Thyroid gland (tissue), 4 donors: ENCODE measurements around the gene SLC6A19.

ENCODE experiments used
- CTCF ChIP-seq, 6 experiments: fragments of 200-600 bp in 3 of 6; fragments of 450-650 bp in 3 of 6; sonication (generic) in 3 of 6; IDR thresholded peaks; one replicate each; pipeline ENCODE4 v1.5.1; 2016 to 2019; ENCODE audit warnings: antibody characterized with exemption in 6 of 6, mild to moderate bottlenecking in 2 of 6, inconsistent platforms in 1 of 6, moderate library complexity in 1 of 6
- POLR2A ChIP-seq, 2 donors: fragments of 450-650 bp; IDR thresholded peaks; one replicate each; pipeline ENCODE4 v1.6.1; 2017; ENCODE audit warnings: antibody characterized with exemption in 2 of 2, mild to moderate bottlenecking in 2 of 2, moderate library complexity in 1 of 2

- no peak for TF ChIP-seq CTCF (IDR thresholded peaks at IDR 0.05)
- no peak for TF ChIP-seq POLR2A (IDR thresholded peaks at IDR 0.05)
These were observed 18.6 kb upstream of the SLC6A19 start for GRCh38 chr5:1182633-1183423.
